Measurements from ENCODE around the gene EIF5A2. TPM values are rescaled to one million over a fixed set of nuclear protein-coding genes. Genes with fewer than 3 reads are reported as not detected.
"Not testable (repeated sequence)": the region's sequence is repeated elsewhere in the genome, so short reads cannot be mapped to it uniquely, and the experiment has no call there.

Gene EIF5A2
- total and polyA plus RNA-seq, 2 experiments from 2014 or later = 20.4 to 20.8 TPM

- 65 to 73% methylated on average over 2 of the region's 2 CpGs for WGBS, 2 experiments (ENCODE audit: low coverage in 1 of 2, low lambda C conversion rate in 2 of 2, missing lambda C conversion rate in 2 of 2)
- Histone ChIP-seq H2AFZ (no peak overlapping the region), H3K27me3 (replicated peaks; ENCODE audit: insufficient read depth) (0 out of 2 replicates have a peak, but pooled peaks cover 5% of the 10 kb centered on the region), H4K20me1 (ENCODE audit: insufficient read depth) (no peaks in the 10 kb centered on the region), H3K9me2 (ENCODE audit: insufficient read depth) (no peaks in the 10 kb centered on the region), H3K79me2 (ENCODE audit: insufficient read depth) (no peaks in the 10 kb centered on the region), H3K36me3 (ENCODE audit: low read depth) (no peaks in the 10 kb centered on the region), H3K4me3 (no peak overlapping the region), H3F3A (ENCODE audit: insufficient read depth) (no peaks in the 10 kb centered on the region), H3K4me2 (ENCODE audit: unreplicated experiment) (no peak overlapping the region), H3K4me1 (ENCODE audit: insufficient read depth) (no peaks in the 10 kb centered on the region), H3K9me3 (ENCODE audit: low read depth) (no peaks in the 10 kb centered on the region), H3K9ac (no peak overlapping the region), H3K27ac (no peak overlapping the region)
- TF ChIP-seq EZH2 (IDR thresholded peaks at IDR 0.05; ENCODE audit: insufficient read depth, poor library complexity, severe bottlenecking) = no peak
- no peak for TF ChIP-seq EZH2phosphoT487 (IDR thresholded peaks at IDR 0.05; ENCODE audit: insufficient read depth, low read depth)
- in situ Hi-C loops (cut with MboI) = no loop called here
- no peak for DNase-seq
Measured at GRCh38 chr3:170949211-170949610, 40.8 kb upstream of the EIF5A2 start.

GRCh38 chr3:170947018-170947769 lies 38.8 kb upstream of the EIF5A2 start:
- Histone ChIP-seq H3K27me3 (replicated peaks; ENCODE audit: insufficient read depth) (0 out of 2 replicates have a peak, but pooled peaks cover 5% of the 10 kb centered on the region), H2AFZ (no peak overlapping the region), H4K20me1 (ENCODE audit: insufficient read depth) (no peaks in the 10 kb centered on the region), H3K4me3 (no peak overlapping the region), H3K27ac (no peak overlapping the region), H3F3A (ENCODE audit: insufficient read depth) (no peaks in the 10 kb centered on the region), H3K4me1 (ENCODE audit: insufficient read depth) (no peaks in the 10 kb centered on the region), H3K36me3 (ENCODE audit: low read depth) (no peaks in the 10 kb centered on the region), H3K9ac (no peak overlapping the region), H3K9me3 (ENCODE audit: low read depth) (no peaks in the 10 kb centered on the region), H3K4me2 (ENCODE audit: unreplicated experiment) (no peak overlapping the region), H3K79me2 (ENCODE audit: insufficient read depth) (no peaks in the 10 kb centered on the region), H3K9me2 (ENCODE audit: insufficient read depth) (no peaks in the 10 kb centered on the region)
- in situ Hi-C loops (cut with MboI) = no loop called here
- WGBS, 2 experiments (ENCODE audit: low coverage in 1 of 2, low lambda C conversion rate in 2 of 2, missing lambda C conversion rate in 2 of 2) = 76 to 85% methylated on average over 17 to 24 of the region's 25 CpGs
- TF ChIP-seq EZH2 (IDR thresholded peaks at IDR 0.05; ENCODE audit: insufficient read depth, poor library complexity, severe bottlenecking) (no peak), EZH2phosphoT487 (IDR thresholded peaks at IDR 0.05; ENCODE audit: insufficient read depth, low read depth) (no peak)
- no peak for DNase-seq

GRCh38 chr3:170942011-170942410 lies 33.6 kb upstream of the EIF5A2 start:
- no peaks in the 10 kb centered on the region for H3K79me2 ChIP-seq (ENCODE audit: insufficient read depth)
- H3K4me1 ChIP-seq (ENCODE audit: insufficient read depth) = no peaks in the 10 kb centered on the region
- H3K4me3 ChIP-seq = no peak overlapping the region
- H3K27ac ChIP-seq = no peak overlapping the region
- H2AFZ ChIP-seq = no peak overlapping the region
- H4K20me1 ChIP-seq (ENCODE audit: insufficient read depth) = no peaks in the 10 kb centered on the region
- H3K9me2 ChIP-seq (ENCODE audit: insufficient read depth) = no peaks in the 10 kb centered on the region
- no peaks in the 10 kb centered on the region for H3K36me3 ChIP-seq (ENCODE audit: low read depth)
- no peaks in the 10 kb centered on the region for H3F3A ChIP-seq (ENCODE audit: insufficient read depth)
- in situ Hi-C loops (cut with MboI) = no loop called here
- 0 out of 2 replicates have a peak, but pooled peaks cover 5% of the 10 kb centered on the region for H3K27me3 ChIP-seq (replicated peaks; ENCODE audit: insufficient read depth)
- no peak overlapping the region for H3K4me2 ChIP-seq (ENCODE audit: unreplicated experiment)
- TF ChIP-seq EZH2 (IDR thresholded peaks at IDR 0.05; ENCODE audit: insufficient read depth, poor library complexity, severe bottlenecking) (no peak), EZH2phosphoT487 (IDR thresholded peaks at IDR 0.05; ENCODE audit: insufficient read depth, low read depth) (no peak)
- DNase-seq = no peak
- no peaks in the 10 kb centered on the region for H3K9me3 ChIP-seq (ENCODE audit: low read depth)
- no peak overlapping the region for H3K9ac ChIP-seq

- 21 to 25% methylated on average over 1 of the region's 1 CpG for WGBS, 2 experiments (ENCODE audit: low coverage in 1 of 2, low lambda C conversion rate in 2 of 2, missing lambda C conversion rate in 2 of 2)
- Histone ChIP-seq H3K27ac (no peak overlapping the region), H3K79me2 (ENCODE audit: insufficient read depth) (no peaks in the 10 kb centered on the region), H3K9ac (no peak overlapping the region), H3K4me1 (ENCODE audit: insufficient read depth) (no peaks in the 10 kb centered on the region), H4K20me1 (ENCODE audit: insufficient read depth) (no peaks in the 10 kb centered on the region), H3K36me3 (ENCODE audit: low read depth) (no peaks in the 10 kb centered on the region), H3K9me3 (ENCODE audit: low read depth) (no peaks in the 10 kb centered on the region), H3K4me3 (no peak overlapping the region), H2AFZ (no peak overlapping the region), H3K4me2 (ENCODE audit: unreplicated experiment) (no peak overlapping the region), H3K27me3 (replicated peaks; ENCODE audit: insufficient read depth) (0 out of 2 replicates have a peak, but pooled peaks cover 5% of the 10 kb centered on the region), H3K9me2 (ENCODE audit: insufficient read depth) (no peaks in the 10 kb centered on the region), H3F3A (ENCODE audit: insufficient read depth) (no peaks in the 10 kb centered on the region)
- TF ChIP-seq EZH2 (IDR thresholded peaks at IDR 0.05; ENCODE audit: insufficient read depth, poor library complexity, severe bottlenecking) (no peak), EZH2phosphoT487 (IDR thresholded peaks at IDR 0.05; ENCODE audit: insufficient read depth, low read depth) (no peak)
- no peak for DNase-seq
- in situ Hi-C loops (cut with MboI) = no loop called here
Measured at GRCh38 chr3:170941551-170941950, 33.1 kb upstream of the EIF5A2 start.

- H3K27ac ChIP-seq; H3K4me3 ChIP-seq; H3K9ac ChIP-seq; DNase-seq; H3K9me2 ChIP-seq (ENCODE audit: insufficient read depth); H2AFZ ChIP-seq; in situ Hi-C loops (cut with MboI); H3K9me3 ChIP-seq (ENCODE audit: low read depth); H3K79me2 ChIP-seq (ENCODE audit: insufficient read depth); H3K4me2 ChIP-seq (ENCODE audit: unreplicated experiment); H3K4me1 ChIP-seq (ENCODE audit: insufficient read depth); H3K36me3 ChIP-seq (ENCODE audit: low read depth); H3F3A ChIP-seq (ENCODE audit: insufficient read depth); H4K20me1 ChIP-seq (ENCODE audit: insufficient read depth): not testable (repeated sequence)
- peaks cover 26% of the 10 kb centered on the region for H3K27me3 ChIP-seq (replicated peaks; ENCODE audit: insufficient read depth)
- WGBS, 2 experiments (ENCODE audit: low coverage in 1 of 2, low lambda C conversion rate in 2 of 2, missing lambda C conversion rate in 2 of 2) = 67 to 74% methylated on average over 4 of the region's 4 CpGs
Measured at GRCh38 chr3:170933039-170933438, 24.6 kb upstream of the EIF5A2 start.

- H3K79me2 ChIP-seq (ENCODE audit: insufficient read depth); H3K4me2 ChIP-seq (ENCODE audit: unreplicated experiment); H3K9me3 ChIP-seq (ENCODE audit: low read depth); H3K36me3 ChIP-seq (ENCODE audit: low read depth); DNase-seq; H2AFZ ChIP-seq; in situ Hi-C loops (cut with MboI); H3K4me3 ChIP-seq; H4K20me1 ChIP-seq (ENCODE audit: insufficient read depth); H3K4me1 ChIP-seq (ENCODE audit: insufficient read depth); H3K9me2 ChIP-seq (ENCODE audit: insufficient read depth); H3K27me3 ChIP-seq (replicated peaks; ENCODE audit: insufficient read depth); H3F3A ChIP-seq (ENCODE audit: insufficient read depth); H3K27ac ChIP-seq; H3K9ac ChIP-seq: not testable (repeated sequence)
- 84% methylated on average over 27 of the region's 27 CpGs; no CpG with 5 or more reads in 1 of the 2 experiments for WGBS, 2 experiments (ENCODE audit: low coverage in 1 of 2, low lambda C conversion rate in 2 of 2, missing lambda C conversion rate in 2 of 2)
Measured at GRCh38 chr3:170923553-170923952, 15.1 kb upstream of the EIF5A2 start.
